SK-N-SH (cell line): ENCODE measurements around the gene MTURN. TPM values are rescaled to one million over a fixed set of nuclear protein-coding genes. Genes with fewer than 3 reads are reported as not detected.

Source experiments
- CTCF ChIA-PET: fragments of 300-600, 350-600 bp; formaldehyde crosslinking; extraction: SDS; loops from one replicate; lab custom pipeline; 2021; lab: Yijun Ruan, JAX
- POLR2A ChIA-PET: fragments of 350-600 bp; sonication (Branson Sonifier 250); formaldehyde crosslinking; extraction: SDS; loops from one replicate; lab custom pipeline; 2020; ENCODE audit warnings: antibody characterized with exemption, inconsistent platforms; lab: Yijun Ruan, JAX
- DNase-seq: peaks from one replicate; pipeline ENCODE4 v3.0.0; 2012
- H2AFZ ChIP-seq: fragments of 200-600 bp; sonication (generic); 2 replicates; pipeline ENCODE4 v1.8.1; 2016; ENCODE audit warnings: antibody characterized with exemption, mild to moderate bottlenecking, low read depth
- H3F3A ChIP-seq: fragments of 200-600 bp; sonication (generic); replicated peaks from 2 replicates; pipeline ENCODE3; 2016; ENCODE audit warnings: antibody characterized with exemption, mild to moderate bottlenecking; ENCODE audit not compliant: insufficient read depth
- H3K27ac ChIP-seq, 2 experiments: fragments of 200-500 bp in 1 of 2; fragments of 200-600 bp in 1 of 2; sonication (Bioruptor generic) in 1 of 2; sonication (generic), shearing (Covaris generic) in 1 of 2; 2 replicates each; pipeline versions ENCODE4 v1.5.1 to v1.6.1; 2014 to 2016; ENCODE audit warnings: low read depth in 2 of 2, inconsistent platforms in 1 of 2, low read length in 1 of 2, mild to moderate bottlenecking in 1 of 2, mixed read lengths in 1 of 2
- H3K27me3 ChIP-seq: fragments of 200-600 bp; sonication (generic), shearing (Covaris generic); 2 replicates; pipeline ENCODE4 v1.6.1; 2016; ENCODE audit warnings: mixed run types; ENCODE audit not compliant: insufficient read depth
- H3K36me3 ChIP-seq, 2 experiments: fragments of 200-500 bp in 1 of 2; fragments of 200-600 bp in 1 of 2; sonication (Bioruptor generic) in 1 of 2; sonication (generic) in 1 of 2; replicated peaks in 1 of 2; 2 replicates each; pipeline versions ENCODE3 to v1.5.1; 2014 to 2016; ENCODE audit warnings: low read length in 1 of 2, mild to moderate bottlenecking in 1 of 2; ENCODE audit not compliant: insufficient read depth in 2 of 2, control insufficient read depth in 1 of 2
- H3K4me1 ChIP-seq, 2 experiments: fragments of 200-500 bp in 1 of 2; fragments of 200-600 bp in 1 of 2; sonication (Bioruptor generic) in 1 of 2; sonication (generic), shearing (Covaris generic) in 1 of 2; 2 replicates each; pipeline versions ENCODE4 v1.5.1 to v1.6.1; 2014 to 2016; ENCODE audit warnings: low read depth in 1 of 2, low read length in 1 of 2, mixed run types in 1 of 2; ENCODE audit not compliant: insufficient read depth in 2 of 2, control insufficient read depth in 1 of 2
- H3K4me2 ChIP-seq: fragments of 200-600 bp; sonication (generic), shearing (Covaris generic); 2 replicates; pipeline ENCODE4 v1.6.1; 2017; ENCODE audit warnings: mixed run types
- H3K4me3 ChIP-seq, 2 experiments: fragments of 200-500 bp in 1 of 2; fragments of 200-600 bp in 1 of 2; sonication (Bioruptor generic) in 1 of 2; sonication (generic), shearing (Covaris generic) in 1 of 2; 2 replicates each; pipeline versions ENCODE4 v1.5.1 to v1.8.1; 2014 to 2016; ENCODE audit warnings: low read depth in 2 of 2, inconsistent platforms in 1 of 2, low read length in 1 of 2, mild to moderate bottlenecking in 1 of 2, mixed read lengths in 1 of 2, moderate library complexity in 1 of 2
- H3K79me2 ChIP-seq: fragments of 200-600 bp; sonication (generic); 2 replicates; pipeline ENCODE4 v1.8.1; 2017; ENCODE audit warnings: mild to moderate bottlenecking; ENCODE audit not compliant: insufficient read depth
- H3K9ac ChIP-seq: fragments of 200-600 bp; sonication (generic); 2 replicates; pipeline ENCODE4 v1.6.1; 2017; ENCODE audit warnings: mixed run types
- H3K9me2 ChIP-seq: fragments of 200-600 bp; sonication (generic); 2 replicates; pipeline ENCODE4 v1.6.1; 2017; ENCODE audit warnings: mixed run types
- H3K9me3 ChIP-seq: fragments of 200-600 bp; sonication (generic); 2 replicates; pipeline ENCODE4 v1.6.1; 2017; ENCODE audit warnings: mixed run types, mild to moderate bottlenecking, moderate library complexity
- H4K20me1 ChIP-seq: fragments of 200-600 bp; sonication (generic); 2 replicates; pipeline ENCODE4 v1.6.1; 2017; ENCODE audit warnings: mild to moderate bottlenecking, mixed run types; ENCODE audit not compliant: insufficient read depth
- CHD2 ChIP-seq: fragments of 150-350 bp; IDR thresholded peaks from 2 replicates; pipeline ENCODE4 v1.6.1; 2018; ENCODE audit warnings: low read length; ENCODE audit not compliant: partially characterized antibody
- EP300 ChIP-seq, 2 experiments: IDR thresholded peaks; 2 replicates each; pipeline versions ENCODE4 v1.4.0 to v1.6.1; 2012; ENCODE audit warnings: borderline replicate concordance in 1 of 2, low read depth in 1 of 2, low read length in 1 of 2
- GABPA ChIP-seq: IDR thresholded peaks from 2 replicates; pipeline ENCODE4 v1.4.0; 2012; ENCODE audit warnings: low read depth, mild to moderate bottlenecking
- IRF3 ChIP-seq: fragments of 150-350 bp; IDR thresholded peaks from 2 replicates; pipeline ENCODE4 v1.6.1; 2016; ENCODE audit warnings: mild to moderate bottlenecking, low read depth, low read length
- NRF1 ChIP-seq: IDR thresholded peaks from 2 replicates; pipeline ENCODE4 v1.6.1; 2012; ENCODE audit warnings: low read depth, mild to moderate bottlenecking, low read length
- PBX3 ChIP-seq: IDR thresholded peaks from 2 replicates; pipeline ENCODE4; 2012
- RCOR1 ChIP-seq: fragments of 150-350 bp; IDR thresholded peaks from 2 replicates; pipeline ENCODE4 v1.6.1; 2017; ENCODE audit warnings: antibody characterized with exemption, low read length
- TAF1 ChIP-seq: IDR thresholded peaks from 2 replicates; pipeline ENCODE4 v1.6.1; 2012; ENCODE audit warnings: low read depth, mild to moderate bottlenecking, low read length, moderate library complexity, borderline replicate concordance
- USF2 ChIP-seq: fragments of 150-350 bp; IDR thresholded peaks from 2 replicates; pipeline ENCODE4 v1.6.1; 2017; ENCODE audit warnings: antibody characterized with exemption, low read length, low read depth, borderline replicate concordance
- ZBTB33 ChIP-seq: IDR thresholded peaks from 2 replicates; pipeline ENCODE4 v1.4.0; 2012; ENCODE audit warnings: low read depth, borderline replicate concordance
- WGBS: methylation state at CpG from one replicate; pipeline ENCODE4 v1.1.6; 2017; ENCODE audit warnings: low lambda C conversion rate; 5-methylcytosine and 5-hydroxymethylcytosine counted together
- polyA plus RNA-seq, 3 experiments: library from polyadenylated mRNA; depleted of rRNA; stranded (reverse); fragments of >200 nt; gene quantifications; 2 replicates each; pipeline ENCODE4 v1.2.3, GENCODE V29; 2012

The MTURN gene
- polyA plus RNA-seq, 1 of the 3 experiments (the other 2 are of a cell fraction) = 9.0 TPM

- no peak overlapping the region for H2AFZ ChIP-seq
- H3F3A ChIP-seq = peaks cover 4% of the 10 kb centered on the region
- ChIA-PET POLR2A (no interaction called here), CTCF (interaction anchor here (1.3 to 4.4 kb wide), 4 partner anchors 10 to 394 kb away, joined by 3 to 17 read pairs (median 4); no protein-coding TSS in a partner anchor)
- H3K27me3 ChIP-seq = no peaks in the 10 kb centered on the region
- TF ChIP-seq EP300 (IDR thresholded peaks at IDR 0.05; ENCODE audit: borderline replicate concordance in 1 of 2, low read depth in 1 of 2, low read length in 1 of 2) (0 out of 4 replicates have a peak, but pooled peaks of 1 of the 2 experiments have one; percentile 1), RCOR1 (no peak), PBX3 (peak; percentile 58; the same call in 1 of the 2 replicates)
- H3K9me3 ChIP-seq = no peaks in the 10 kb centered on the region
- H3K4me2 ChIP-seq = peak overlapping the region; percentile 6; the same call in 1 of the 2 replicates
- peak overlapping the region in 1 of 2 experiments; percentile 57; a peak in 2 of 4 replicates for H3K27ac ChIP-seq
- no peaks in the 10 kb centered on the region for H3K79me2 ChIP-seq
- no peak for DNase-seq
- no peaks in the 10 kb centered on the region for H3K36me3 ChIP-seq
- WGBS = 52% methylated on average over 2 of the region's 2 CpGs
- H3K4me3 ChIP-seq = no peak overlapping the region
- H3K9me2 ChIP-seq = no peaks in the 10 kb centered on the region
- no peak overlapping the region for H3K9ac ChIP-seq
- H4K20me1 ChIP-seq = no peaks in the 10 kb centered on the region
- H3K4me1 ChIP-seq = peaks cover 34 to 38% of the 10 kb centered on the region in 2 experiments; a peak in 3 of 4 replicates
These were observed 34.8 kb downstream of the MTURN start for GRCh38 chr7:30169579-30169978.

- Histone ChIP-seq H3K4me3 (no peak overlapping the region), H3K27ac (no peak overlapping the region), H3F3A (peaks cover 4% of the 10 kb centered on the region), H3K4me2 (no peak overlapping the region), H3K36me3 (no peaks in the 10 kb centered on the region), H3K4me1 (peaks cover 34 to 38% of the 10 kb centered on the region in 2 experiments; a peak in 3 of 4 replicates), H3K27me3 (no peaks in the 10 kb centered on the region), H3K9ac (no peak overlapping the region), H4K20me1 (no peaks in the 10 kb centered on the region), H3K9me3 (no peaks in the 10 kb centered on the region), H3K9me2 (no peaks in the 10 kb centered on the region), H2AFZ (no peak overlapping the region), H3K79me2 (no peaks in the 10 kb centered on the region)
- DNase-seq = no peak
- no peak for TF ChIP-seq TAF1
- no peak for TF ChIP-seq GABPA
- CTCF ChIA-PET = interaction anchor here (1.0 to 4.4 kb wide), 7 partner anchors 11 to 393 kb away, joined by 3 to 17 read pairs (median 4); no protein-coding TSS in a partner anchor
- POLR2A ChIA-PET = interaction anchor here (1.2 kb wide), 1 partner anchor 85 kb away, joined by 3 read pairs; no protein-coding TSS in a partner anchor
- WGBS = 80% methylated on average over 6 of the region's 6 CpGs
These were observed 35.9 kb downstream of the MTURN start for GRCh38 chr7:30170476-30171205.

- Histone ChIP-seq H3K4me2 (peak overlapping the region; percentile 3; the same call in 1 of the 2 replicates), H2AFZ (no peak overlapping the region), H4K20me1 (no peaks in the 10 kb centered on the region), H3K36me3 (no peaks in the 10 kb centered on the region), H3K27me3 (no peaks in the 10 kb centered on the region), H3K79me2 (no peaks in the 10 kb centered on the region), H3K4me1 (peaks cover 34 to 38% of the 10 kb centered on the region in 2 experiments; a peak in 3 of 4 replicates), H3K9me3 (no peaks in the 10 kb centered on the region), H3K9ac (no peak overlapping the region), H3K4me3 (no peak overlapping the region), H3K27ac (peak overlapping the region; percentile 40 to 95), H3F3A (peaks cover 4% of the 10 kb centered on the region), H3K9me2 (no peaks in the 10 kb centered on the region)
- CTCF ChIA-PET = interaction anchor here (0.9 to 4.4 kb wide), 7 partner anchors 10 to 392 kb away, joined by 3 to 17 read pairs (median 4); no protein-coding TSS in a partner anchor
- POLR2A ChIA-PET = no interaction called here
- DNase-seq = no peak
- WGBS = 68% methylated on average over 9 of the region's 9 CpGs
- TF ChIP-seq IRF3 = no peak
- no peak for TF ChIP-seq ZBTB33
- peak; percentile 56 for TF ChIP-seq PBX3
- TF ChIP-seq NRF1 = no peak
- no peak for TF ChIP-seq CHD2
- TF ChIP-seq USF2 = no peak
These were observed 37.1 kb downstream of the MTURN start for GRCh38 chr7:30171766-30172447.
